ENCODE data around the gene RPRD1B.

RPRD1B gene

DNA sequence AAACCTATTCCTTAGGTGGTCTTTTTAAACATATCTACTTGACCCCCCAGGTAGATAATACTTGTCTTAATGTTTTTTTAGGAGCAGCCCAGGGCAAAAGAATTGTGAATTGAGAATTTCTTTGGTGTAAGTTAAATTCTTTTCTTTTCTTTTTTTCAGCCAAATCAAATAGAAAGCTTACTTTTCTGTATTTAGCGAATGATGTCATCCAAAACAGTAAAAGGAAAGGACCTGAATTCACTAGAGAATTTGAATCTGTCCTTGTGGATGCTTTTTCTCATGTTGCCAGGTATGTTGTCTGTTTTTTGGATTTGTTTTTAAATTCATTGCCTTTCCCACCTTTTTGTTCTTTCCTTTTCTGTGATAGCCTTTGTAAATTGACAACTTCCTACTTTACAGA, 6.7 kb downstream of the RPRD1B start:
- DNase-seq, result no peak

DNA sequence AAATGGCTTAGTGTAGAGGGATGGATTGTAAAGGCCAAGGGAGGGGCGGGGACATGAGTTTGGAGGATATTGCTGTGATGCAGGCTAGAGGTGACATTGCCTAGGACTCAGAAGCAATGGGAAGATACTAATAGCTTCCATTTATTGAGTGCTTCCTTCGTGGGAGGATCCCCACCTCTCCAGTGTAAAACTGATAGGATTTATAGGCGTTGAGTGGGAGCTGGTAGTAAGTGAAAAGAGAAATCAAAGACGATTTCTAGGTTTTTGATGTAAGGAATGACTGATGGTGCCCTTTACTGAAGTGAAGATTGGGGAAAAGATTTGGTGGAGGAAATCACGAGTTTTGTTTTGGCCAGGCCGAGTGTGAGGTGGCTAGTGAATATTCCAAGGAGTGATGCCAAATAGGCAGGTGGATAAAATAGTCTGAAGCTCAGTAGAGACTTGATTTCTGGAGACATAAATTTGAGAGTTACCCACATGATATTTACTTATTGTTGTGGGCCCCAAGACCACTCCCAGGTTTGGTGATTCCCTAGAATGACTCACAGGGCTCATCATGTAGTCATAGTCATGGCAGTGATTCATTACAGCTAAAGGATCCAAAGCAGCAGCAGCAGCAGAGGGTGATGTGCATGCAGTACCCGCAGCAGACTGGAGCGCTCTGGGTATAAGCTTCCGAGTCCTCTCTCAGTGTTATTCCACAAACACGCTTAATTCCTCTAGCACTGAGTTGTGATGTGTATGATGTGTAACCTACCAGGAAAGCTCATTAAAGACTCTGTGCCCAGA, 10.2 kb downstream of the RPRD1B start:
- no peak for DNase-seq

DNA sequence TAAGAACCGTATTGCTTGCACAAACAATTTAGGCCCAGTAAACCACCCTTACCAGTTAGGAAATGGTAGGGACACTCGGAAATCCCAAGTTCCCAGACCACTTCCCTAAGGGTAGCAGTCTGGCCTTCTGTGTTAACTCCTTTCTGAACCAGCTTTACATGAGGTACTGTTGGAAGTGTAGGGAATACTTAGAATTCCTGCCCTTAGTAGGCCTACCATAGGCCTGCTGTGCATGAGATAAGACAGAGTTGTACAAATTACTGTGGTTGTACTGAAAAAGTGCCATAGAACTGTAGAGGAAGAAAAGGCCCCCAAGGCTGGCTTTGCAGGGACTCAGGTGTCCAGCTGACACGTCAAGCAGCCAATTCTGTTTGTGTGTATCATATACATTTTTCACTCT, 11.1 kb downstream of the RPRD1B start:
- no peak for DNase-seq

DNA sequence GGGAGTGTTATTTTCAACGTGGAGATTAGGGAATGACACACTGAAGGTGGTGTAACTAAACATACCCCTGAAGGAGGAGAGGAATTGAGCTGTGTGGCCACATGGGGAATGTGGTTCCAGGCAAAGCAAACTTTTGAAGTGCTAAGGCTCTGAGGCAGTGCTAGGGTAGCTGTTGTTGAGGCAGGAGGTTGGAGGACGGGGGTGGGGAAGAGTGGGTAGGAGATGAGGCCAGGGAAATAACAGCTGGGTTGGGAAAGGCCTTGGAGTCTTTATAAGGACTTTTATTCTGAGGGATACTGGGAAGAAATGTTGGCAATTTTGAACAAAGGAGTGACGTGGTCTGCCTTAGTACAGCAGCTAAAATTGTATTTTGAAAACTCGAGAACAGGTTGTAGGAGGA, 13.0 kb downstream of the RPRD1B start:
- DNase-seq, result no peak

DNA sequence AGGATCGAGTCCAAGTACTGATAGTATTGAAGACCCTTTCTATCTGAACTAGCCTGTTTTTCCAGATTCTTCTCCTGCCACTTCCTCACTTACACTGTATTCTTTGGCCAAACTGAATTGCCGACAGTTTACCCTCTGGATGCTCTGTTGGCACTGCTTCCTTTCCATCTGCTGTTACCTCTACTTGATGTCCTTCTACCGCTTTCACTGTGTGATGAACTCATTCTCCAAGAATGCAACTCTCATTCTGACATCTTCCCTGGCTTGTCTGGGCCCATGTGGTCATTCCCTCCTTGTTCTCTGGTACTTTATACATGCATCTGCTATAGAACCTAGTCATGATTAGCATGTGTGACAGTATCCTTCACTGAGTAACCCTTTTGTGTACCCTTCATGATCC, 16.3 kb downstream of the RPRD1B start:
- DNase-seq, result no peak

DNA sequence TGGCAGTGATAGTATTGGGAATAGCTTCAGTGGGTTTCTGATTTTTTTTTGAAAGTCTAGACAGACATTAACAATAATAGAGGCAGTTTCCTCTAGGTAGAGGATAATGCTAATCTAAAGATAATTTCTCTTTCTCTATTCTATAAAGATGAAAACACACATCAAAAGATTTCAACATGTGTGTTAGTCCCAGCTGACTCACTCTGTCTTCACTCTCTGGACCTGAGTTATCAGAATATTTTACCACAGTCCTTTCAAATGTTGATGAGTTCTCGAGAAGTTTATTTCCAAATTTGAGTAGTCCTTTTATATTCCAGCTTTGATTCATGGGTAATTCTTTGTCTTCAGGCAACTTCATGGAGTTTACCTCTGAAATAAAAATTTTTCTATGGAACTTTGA, 17.1 kb downstream of the RPRD1B start:
- DNase-seq, result no peak

DNA sequence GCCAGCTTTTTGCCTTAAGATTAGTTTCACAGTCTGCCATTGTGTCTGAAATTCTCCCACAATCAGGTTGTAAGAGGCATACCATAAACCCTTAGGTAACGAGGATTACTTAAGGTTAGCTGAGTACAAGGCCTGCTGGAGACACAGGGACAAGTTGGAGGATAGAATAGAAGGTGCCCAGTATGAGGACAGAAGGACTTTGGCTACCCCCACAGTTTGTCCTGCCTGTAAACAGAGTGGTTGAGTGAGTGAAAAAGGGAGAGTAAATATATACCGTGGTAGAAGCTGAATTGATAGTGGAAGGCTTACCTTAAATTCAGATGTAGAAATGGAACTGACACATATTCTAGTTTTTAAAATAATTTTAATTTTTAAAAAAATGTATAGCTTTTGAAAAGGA, 19.3 kb downstream of the RPRD1B start:
- DNase-seq, result no peak

DNA sequence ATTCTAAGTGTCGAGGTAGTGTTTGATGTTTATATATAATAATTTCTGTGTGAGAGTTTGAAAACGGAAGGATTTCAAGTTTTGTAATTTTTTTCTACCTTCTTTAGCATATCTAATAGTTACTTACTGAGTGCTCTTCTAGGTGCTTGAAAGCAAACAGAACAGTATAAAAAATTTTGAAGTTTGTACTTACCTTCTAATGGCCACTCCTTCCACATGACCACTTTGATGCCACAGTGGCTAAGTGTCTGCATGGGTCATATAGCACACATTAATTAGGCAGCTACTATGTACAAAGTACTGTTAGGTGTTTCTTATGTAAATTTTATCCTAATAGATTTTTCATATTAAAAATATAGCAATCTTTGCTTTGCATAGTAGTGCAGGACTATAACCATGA, 21.1 kb downstream of the RPRD1B start:
- no peak for DNase-seq

DNA sequence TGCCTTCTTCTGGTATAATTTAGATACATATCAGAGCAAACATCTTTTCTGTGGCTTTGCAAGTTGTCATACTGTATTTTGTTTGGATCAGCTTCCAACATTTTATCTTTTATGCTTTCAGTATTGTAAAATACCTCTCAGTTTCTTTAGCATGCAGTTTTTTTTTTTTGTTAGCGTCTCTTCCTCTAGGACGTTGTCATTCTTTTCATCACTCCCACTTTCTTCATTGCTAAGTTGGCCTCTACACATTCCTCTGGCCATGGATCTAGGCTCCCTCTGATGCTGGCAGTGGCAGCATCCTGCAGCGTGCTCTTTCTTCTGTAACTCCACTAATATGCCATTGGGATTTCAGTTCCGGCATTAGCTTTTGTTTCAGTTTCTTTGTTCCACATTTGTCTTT, 21.7 kb downstream of the RPRD1B start:
- DNase-seq, result no peak

DNA sequence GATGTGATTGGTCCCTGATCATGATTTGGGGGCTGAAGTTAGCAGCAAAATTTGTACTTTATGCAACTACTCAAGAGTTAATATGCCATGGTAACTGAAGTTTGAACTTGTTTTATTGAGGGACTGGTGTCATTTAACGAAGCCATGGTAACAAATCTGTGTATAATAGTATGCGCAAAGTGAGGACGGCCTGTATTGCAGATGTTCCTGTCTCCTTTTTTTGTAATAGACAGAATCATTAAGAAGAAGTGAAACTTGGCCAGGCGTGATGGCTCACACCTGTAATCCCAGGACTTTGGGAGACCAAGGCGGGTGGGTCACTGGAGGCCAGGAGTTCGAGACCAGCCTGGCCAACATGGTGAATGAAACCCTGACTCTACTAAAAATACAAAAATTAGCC, 22.3 kb downstream of the RPRD1B start:
- DNase-seq, result no peak

DNA sequence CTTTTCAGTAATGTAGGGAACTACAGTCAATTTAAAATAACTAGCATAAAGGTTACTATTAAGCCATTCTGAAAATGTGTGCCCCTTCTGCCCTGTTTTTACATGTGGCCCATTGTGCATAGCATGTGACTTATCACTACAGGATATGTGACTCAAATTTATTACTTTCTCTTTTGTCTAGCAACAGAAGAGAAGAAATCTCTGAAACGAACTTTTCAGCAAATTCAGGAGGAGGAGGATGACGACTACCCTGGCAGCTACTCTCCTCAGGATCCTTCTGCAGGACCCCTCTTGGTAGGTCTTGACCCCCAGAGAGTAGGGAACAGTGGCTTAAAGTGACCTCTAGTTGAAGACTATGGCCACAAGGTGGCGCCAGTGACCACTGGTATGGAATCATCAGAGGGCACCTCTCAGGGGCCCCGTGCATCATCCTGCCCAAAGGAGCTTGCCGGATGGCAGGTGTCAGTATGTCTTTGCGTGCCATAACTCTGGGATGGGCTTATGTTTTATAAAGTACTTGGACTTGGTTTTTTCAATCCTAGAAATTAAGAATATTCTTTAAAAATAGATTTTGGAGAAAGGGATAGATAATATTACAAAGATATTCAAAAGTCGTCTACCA, 23.9 kb downstream of the RPRD1B start:
- peak; percentile 80 for DNase-seq

DNA sequence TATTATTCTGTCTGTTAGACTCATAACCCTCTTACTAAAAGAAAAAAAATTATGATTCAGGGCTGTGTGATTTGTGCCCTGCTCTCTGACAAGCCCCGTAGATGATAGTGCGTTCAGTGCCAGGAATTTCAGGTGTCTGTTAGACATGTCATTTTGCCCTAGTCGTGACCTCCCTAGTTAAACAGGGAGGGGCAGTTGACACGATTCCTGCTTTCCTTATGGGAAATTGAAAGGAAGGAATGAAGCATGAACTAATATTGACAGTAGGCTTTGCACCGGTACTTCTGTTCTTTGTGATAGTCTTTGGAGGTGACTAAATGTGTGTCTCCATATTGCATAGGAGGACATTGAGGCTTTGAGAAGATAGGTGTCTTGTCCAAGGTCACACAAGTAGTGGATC, 26.3 kb downstream of the RPRD1B start:
- DNase-seq, result no peak

DNA sequence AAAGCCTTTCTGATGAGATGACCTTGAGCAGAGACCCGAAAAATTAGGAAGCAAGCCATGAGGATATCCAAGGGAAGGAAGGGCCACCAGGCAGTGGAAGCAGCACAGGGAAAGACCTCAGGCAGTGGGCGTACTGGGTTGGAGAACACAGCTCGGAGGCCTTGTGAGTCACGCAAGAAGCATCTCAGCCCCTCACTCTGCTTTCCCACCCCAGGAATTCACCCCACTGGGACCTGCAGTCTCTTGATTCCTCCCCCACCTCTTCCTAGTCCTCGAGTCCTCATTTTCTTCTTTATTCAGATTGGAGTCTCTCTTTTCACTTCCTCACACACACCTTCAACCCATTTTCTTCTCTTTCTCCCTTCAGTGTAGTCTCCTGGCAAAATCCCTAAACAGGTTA, 27.0 kb downstream of the RPRD1B start:
- no peak for DNase-seq

DNA sequence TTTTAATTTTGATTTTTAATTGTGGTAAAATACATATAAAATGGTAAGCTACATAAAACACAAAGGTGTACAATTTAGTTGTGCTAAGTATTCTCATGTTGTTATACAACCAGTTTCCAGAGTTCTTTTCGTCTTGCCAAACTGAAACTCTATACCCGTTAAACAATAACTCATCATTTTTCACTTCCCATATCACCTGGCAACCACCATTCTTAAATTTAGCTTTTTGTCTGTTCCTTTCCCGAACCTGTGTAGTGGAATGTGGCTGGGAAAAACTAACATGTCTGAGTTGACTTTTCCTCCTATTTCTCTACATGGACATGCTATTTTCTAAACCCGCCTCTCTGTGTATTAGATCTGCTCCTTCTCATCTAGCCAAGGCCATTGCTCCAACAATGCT, 27.6 kb downstream of the RPRD1B start:
- no peak for DNase-seq

DNA sequence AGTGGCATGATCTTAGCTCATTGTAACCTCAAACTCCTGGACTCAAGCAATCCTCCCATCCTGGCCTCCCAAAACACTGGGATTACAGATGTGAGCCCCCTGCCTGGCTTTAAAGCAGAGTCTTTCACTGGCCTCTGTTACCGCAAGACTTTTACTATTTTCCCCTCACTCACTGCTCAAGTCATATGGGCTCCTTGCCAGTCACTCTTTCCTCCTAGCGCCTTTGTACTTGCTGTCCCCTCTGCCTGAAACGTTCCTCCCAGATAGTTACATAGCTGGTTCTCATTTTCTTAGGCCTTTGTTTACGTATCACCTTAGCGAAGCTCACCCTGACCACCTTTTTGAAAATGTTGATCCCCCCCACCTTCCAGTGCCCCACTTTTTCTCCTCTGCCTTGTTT, 29.3 kb downstream of the RPRD1B start:
- no peak for DNase-seq

DNA sequence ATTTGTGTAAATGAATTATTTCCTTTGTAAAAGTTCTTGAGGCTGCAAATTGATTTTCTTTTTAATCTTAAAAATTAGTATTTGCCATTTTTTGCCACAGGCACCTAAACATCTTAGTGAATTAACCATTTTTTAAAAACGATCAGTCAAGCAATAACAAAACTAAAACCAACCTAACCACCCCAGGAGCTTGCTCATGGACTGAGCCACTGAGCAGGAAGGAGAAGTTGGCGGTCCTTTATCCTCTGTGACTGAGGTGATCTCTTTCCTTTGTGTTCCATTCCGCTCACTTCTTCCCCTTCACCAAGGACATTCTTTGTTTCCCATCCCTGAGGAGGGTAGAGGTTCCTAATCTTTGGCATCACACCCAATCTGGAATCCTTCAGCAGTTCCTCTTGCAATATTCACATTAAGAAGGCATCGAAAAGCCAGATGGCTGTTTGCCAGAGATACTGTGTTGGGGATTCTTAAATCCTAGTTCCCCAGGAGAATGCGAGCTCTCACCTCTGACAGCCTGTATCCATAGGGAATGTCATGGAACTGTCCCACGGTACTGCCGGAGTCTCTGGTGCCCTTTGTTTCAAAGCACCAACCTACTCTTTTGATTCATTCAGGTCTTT, 30.5 kb downstream of the RPRD1B start:
- DNase-seq, result no peak

DNA sequence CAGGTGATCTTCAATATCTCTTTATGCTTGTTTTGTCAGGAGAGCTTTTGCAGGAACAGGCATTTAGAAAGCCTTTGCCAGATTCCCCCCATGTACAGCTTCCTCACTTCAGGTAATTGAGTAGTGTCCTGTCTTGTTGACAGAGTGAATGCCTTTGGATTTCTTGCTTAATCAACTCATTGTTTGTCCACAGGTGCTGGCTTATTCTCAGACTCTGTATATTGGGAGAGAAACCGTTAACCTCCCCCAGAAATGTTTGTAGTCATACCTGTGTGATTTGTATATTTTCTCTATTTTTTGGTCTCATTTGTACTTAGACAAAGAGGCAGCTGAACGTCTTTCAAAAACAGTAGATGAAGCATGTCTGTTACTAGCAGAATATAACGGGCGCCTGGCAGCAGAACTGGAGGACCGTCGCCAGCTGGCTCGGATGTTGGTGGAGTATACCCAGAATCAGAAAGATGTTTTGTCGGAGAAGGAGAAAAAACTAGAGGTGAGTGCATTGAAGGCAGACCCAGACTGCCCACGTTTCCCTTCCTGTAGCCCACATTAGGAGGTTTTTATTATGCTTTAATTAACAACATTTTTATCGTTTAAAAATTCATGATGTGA, 32.3 kb downstream of the RPRD1B start:
- DNase-seq, result no peak

DNA sequence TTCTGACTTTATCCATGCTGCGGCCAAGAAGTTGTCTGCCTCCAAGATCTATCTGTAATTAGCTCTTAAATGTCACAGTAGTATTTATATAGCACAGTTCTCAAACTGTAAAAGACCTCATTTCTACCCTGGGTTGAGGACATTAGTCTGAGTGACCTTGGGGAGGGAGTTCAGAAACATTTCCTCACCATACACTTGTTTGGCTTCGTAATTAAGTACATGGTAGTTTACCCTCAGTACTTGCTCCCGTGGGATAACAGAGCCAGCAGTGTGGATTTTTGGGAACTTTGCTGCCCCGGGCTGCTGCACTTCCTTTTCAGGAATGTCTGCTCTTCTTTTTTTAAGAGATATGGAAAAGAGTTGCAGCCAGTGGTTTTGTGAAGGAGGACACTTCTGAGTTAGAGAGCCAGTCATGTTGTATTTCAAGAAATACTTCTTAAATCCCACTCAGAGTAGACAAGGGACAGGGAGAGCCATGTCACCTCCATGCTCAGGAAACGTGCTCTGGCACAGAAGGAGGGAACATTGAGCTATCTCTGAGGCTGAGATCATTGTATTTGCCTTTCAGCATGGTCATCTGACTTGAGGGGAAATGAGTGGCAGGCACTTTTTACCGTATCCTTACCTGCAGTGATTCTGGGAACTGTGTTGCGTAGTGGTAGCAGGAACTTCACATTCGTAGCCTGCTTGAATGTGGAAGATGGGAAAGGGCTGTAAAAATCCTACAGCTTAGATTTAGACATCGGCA, 33.6 kb downstream of the RPRD1B start:
- no peak for DNase-seq

DNA sequence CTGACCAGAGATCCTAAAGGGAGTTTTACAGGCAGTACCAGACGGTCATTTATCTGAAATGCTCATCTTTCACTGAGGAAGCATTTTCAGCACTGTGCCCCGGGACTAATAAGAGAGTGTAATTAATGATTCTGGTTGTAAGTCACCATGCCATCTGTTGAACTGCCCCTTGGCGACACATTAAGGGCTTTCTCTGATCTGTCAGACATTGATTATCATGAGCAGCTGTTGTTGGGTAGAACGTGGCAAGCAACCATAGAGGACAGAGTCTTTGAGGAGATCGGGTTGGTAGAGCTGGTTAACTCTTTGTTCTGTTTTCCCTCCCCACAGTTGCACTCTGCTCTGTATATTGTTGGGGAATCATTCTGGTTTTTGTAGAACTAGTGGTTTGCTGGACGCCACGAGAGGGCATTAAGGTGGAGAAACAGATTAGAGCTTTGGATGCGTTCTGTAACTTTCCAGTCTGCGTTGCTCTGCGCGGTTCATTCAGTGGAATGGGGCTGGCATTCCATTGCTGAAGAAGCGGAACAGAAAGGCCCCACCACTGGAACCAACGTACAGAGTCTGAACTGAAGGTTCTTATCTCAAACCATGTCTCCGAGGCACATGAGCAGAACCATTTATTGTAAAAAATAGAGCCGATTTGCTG, 34.3 kb downstream of the RPRD1B start:
- DNase-seq, result no peak

DNA sequence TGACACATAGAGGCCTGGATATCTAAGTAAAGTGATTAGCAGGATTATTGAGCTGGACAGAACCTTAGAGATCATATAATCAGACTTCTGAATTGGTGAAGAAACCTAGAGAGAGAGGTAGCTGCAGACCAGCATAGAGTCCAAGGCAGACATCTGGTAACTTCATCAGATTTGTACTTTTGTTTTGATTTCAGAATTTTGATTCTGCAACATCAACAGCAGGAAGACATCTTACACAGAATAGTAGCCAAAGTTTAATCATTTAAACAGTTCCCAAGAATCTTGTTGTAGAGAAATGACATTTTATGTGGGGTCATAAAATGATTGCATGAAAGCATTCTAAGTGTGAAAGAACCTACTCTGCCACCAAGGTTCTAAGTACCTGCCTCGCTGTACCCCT, 39.4 kb downstream of the RPRD1B start:
- DNase-seq, result no peak

DNA sequence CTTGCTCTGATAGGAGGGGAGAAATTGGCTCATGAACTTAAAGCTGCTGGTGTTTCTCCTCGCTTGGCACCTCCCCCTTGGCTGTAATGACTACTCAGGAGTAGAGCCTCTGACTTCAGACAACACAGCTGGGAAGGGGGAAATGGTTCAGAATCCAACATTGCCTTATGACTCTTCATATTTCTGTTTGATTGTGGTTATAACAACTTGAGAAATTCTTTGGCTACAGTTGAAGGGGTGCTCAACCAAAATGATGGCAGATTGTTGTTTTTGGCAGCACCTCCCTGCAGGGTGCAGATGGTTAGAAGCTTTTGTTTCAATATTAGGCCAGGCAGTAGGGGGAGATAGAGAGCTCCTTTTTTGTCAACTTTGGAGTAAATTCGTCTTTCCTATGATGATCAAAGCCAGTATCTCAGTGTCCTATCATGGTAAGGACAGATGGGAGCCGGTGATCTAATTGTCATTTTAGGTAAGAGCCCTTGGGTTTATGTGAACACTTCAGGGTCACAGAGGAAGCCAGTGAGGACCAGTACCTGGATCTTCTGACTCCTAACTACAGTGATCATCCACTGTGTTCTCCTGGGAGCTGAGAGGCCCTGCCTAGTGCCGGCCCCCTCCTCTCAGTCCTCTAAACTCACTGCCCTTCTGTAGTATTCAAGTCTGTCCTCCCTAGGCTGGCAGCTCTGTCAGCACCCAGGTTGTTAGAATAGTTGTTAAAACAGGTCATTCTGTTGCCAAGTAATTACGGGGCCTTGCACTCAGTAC, 39.9 kb downstream of the RPRD1B start:
- no peak for DNase-seq
